ENCODE results near the gene SND1.

Gene SND1

GRCh38 chr7:128003167-128003566 is 351.2 kb downstream of the SND1 start:
- Histone ChIP-seq H3K36me3 (ENCODE audit: control insufficient read depth, insufficient read depth, low read length) (no peaks in the 10 kb centered on the region), H3K4me1 (ENCODE audit: control insufficient read depth, insufficient read depth, low read length, poor library complexity, severe bottlenecking) (peaks cover 3% of the 10 kb centered on the region), H3K9me3 (ENCODE audit: control insufficient read depth, low read length) (no peaks in the 10 kb centered on the region), H3K27me3 (replicated peaks; ENCODE audit: control insufficient read depth, insufficient read depth, low read length, poor library complexity, severe bottlenecking) (no peaks in the 10 kb centered on the region), H3K27ac (ENCODE audit: insufficient read depth, low read length, poor library complexity, severe bottlenecking) (no peak overlapping the region), H3K4me3 (ENCODE audit: insufficient read depth, low read depth, low read length, poor library complexity, severe bottlenecking) (no peak overlapping the region)
- DNase-seq = no peak

GRCh38 chr7:128003787-128004186 is 351.8 kb downstream of the SND1 start:
- Histone ChIP-seq H3K36me3 (ENCODE audit: control insufficient read depth, insufficient read depth, low read length) (no peaks in the 10 kb centered on the region), H3K27ac (ENCODE audit: insufficient read depth, low read length, poor library complexity, severe bottlenecking) (no peak overlapping the region), H3K4me3 (ENCODE audit: insufficient read depth, low read depth, low read length, poor library complexity, severe bottlenecking) (no peak overlapping the region), H3K4me1 (ENCODE audit: control insufficient read depth, insufficient read depth, low read length, poor library complexity, severe bottlenecking) (peaks cover 3% of the 10 kb centered on the region), H3K27me3 (replicated peaks; ENCODE audit: control insufficient read depth, insufficient read depth, low read length, poor library complexity, severe bottlenecking) (no peaks in the 10 kb centered on the region), H3K9me3 (ENCODE audit: control insufficient read depth, low read length) (no peaks in the 10 kb centered on the region)
- no peak for DNase-seq

GRCh38 chr7:128004623-128005022 is 352.6 kb downstream of the SND1 start:
- Histone ChIP-seq H3K27me3 (replicated peaks; ENCODE audit: control insufficient read depth, insufficient read depth, low read length, poor library complexity, severe bottlenecking) (no peaks in the 10 kb centered on the region), H3K36me3 (ENCODE audit: control insufficient read depth, insufficient read depth, low read length) (no peaks in the 10 kb centered on the region), H3K4me1 (ENCODE audit: control insufficient read depth, insufficient read depth, low read length, poor library complexity, severe bottlenecking) (peaks cover 3% of the 10 kb centered on the region), H3K27ac (ENCODE audit: insufficient read depth, low read length, poor library complexity, severe bottlenecking) (no peak overlapping the region), H3K9me3 (ENCODE audit: control insufficient read depth, low read length) (no peaks in the 10 kb centered on the region), H3K4me3 (ENCODE audit: insufficient read depth, low read depth, low read length, poor library complexity, severe bottlenecking) (no peak overlapping the region)
- DNase-seq = no peak

- no peak overlapping the region for H3K4me3 ChIP-seq (ENCODE audit: insufficient read depth, low read depth, low read length, poor library complexity, severe bottlenecking)
- H3K27me3 ChIP-seq (replicated peaks; ENCODE audit: control insufficient read depth, insufficient read depth, low read length, poor library complexity, severe bottlenecking) = no peaks in the 10 kb centered on the region
- no peaks in the 10 kb centered on the region for H3K9me3 ChIP-seq (ENCODE audit: control insufficient read depth, low read length)
- no peak for DNase-seq
- H3K36me3 ChIP-seq (ENCODE audit: control insufficient read depth, insufficient read depth, low read length) = no peaks in the 10 kb centered on the region
- no peak overlapping the region for H3K27ac ChIP-seq (ENCODE audit: insufficient read depth, low read length, poor library complexity, severe bottlenecking)
- H3K4me1 ChIP-seq (ENCODE audit: control insufficient read depth, insufficient read depth, low read length, poor library complexity, severe bottlenecking) = peaks cover 3% of the 10 kb centered on the region
These were observed 353.1 kb downstream of the SND1 start for GRCh38 chr7:128005117-128005516.

GRCh38 chr7:128005759-128006159 is 353.8 kb downstream of the SND1 start:
- DNase-seq = no peak
- Histone ChIP-seq H3K4me3 (ENCODE audit: insufficient read depth, low read depth, low read length, poor library complexity, severe bottlenecking) (no peak overlapping the region), H3K9me3 (ENCODE audit: control insufficient read depth, low read length) (no peaks in the 10 kb centered on the region), H3K27ac (ENCODE audit: insufficient read depth, low read length, poor library complexity, severe bottlenecking) (no peak overlapping the region), H3K27me3 (replicated peaks; ENCODE audit: control insufficient read depth, insufficient read depth, low read length, poor library complexity, severe bottlenecking) (no peaks in the 10 kb centered on the region), H3K4me1 (ENCODE audit: control insufficient read depth, insufficient read depth, low read length, poor library complexity, severe bottlenecking) (peaks cover 3% of the 10 kb centered on the region), H3K36me3 (ENCODE audit: control insufficient read depth, insufficient read depth, low read length) (no peaks in the 10 kb centered on the region)

GRCh38 chr7:128006550-128007302 is 354.7 kb downstream of the SND1 start:
- H3K4me1 ChIP-seq (ENCODE audit: control insufficient read depth, insufficient read depth, low read length, poor library complexity, severe bottlenecking) = peaks cover 3% of the 10 kb centered on the region
- no peak overlapping the region for H3K27ac ChIP-seq (ENCODE audit: insufficient read depth, low read length, poor library complexity, severe bottlenecking)
- no peak overlapping the region for H3K4me3 ChIP-seq (ENCODE audit: insufficient read depth, low read depth, low read length, poor library complexity, severe bottlenecking)
- no peaks in the 10 kb centered on the region for H3K9me3 ChIP-seq (ENCODE audit: control insufficient read depth, low read length)
- H3K27me3 ChIP-seq (replicated peaks; ENCODE audit: control insufficient read depth, insufficient read depth, low read length, poor library complexity, severe bottlenecking) = no peaks in the 10 kb centered on the region
- DNase-seq = no peak
- H3K36me3 ChIP-seq (ENCODE audit: control insufficient read depth, insufficient read depth, low read length) = no peaks in the 10 kb centered on the region

- H3K27me3 ChIP-seq (replicated peaks; ENCODE audit: control insufficient read depth, insufficient read depth, low read length, poor library complexity, severe bottlenecking) = no peaks in the 10 kb centered on the region
- no peaks in the 10 kb centered on the region for H3K9me3 ChIP-seq (ENCODE audit: control insufficient read depth, low read length)
- no peak overlapping the region for H3K27ac ChIP-seq (ENCODE audit: insufficient read depth, low read length, poor library complexity, severe bottlenecking)
- H3K36me3 ChIP-seq (ENCODE audit: control insufficient read depth, insufficient read depth, low read length) = peaks cover 3% of the 10 kb centered on the region
- DNase-seq = no peak
- peaks cover 3% of the 10 kb centered on the region for H3K4me1 ChIP-seq (ENCODE audit: control insufficient read depth, insufficient read depth, low read length, poor library complexity, severe bottlenecking)
- H3K4me3 ChIP-seq (ENCODE audit: insufficient read depth, low read depth, low read length, poor library complexity, severe bottlenecking) = no peak overlapping the region
These were observed 355.3 kb downstream of the SND1 start for GRCh38 chr7:128007303-128007680.

- Histone ChIP-seq H3K27me3 (replicated peaks; ENCODE audit: control insufficient read depth, insufficient read depth, low read length, poor library complexity, severe bottlenecking) (no peaks in the 10 kb centered on the region), H3K9me3 (ENCODE audit: control insufficient read depth, low read length) (no peaks in the 10 kb centered on the region), H3K4me3 (ENCODE audit: insufficient read depth, low read depth, low read length, poor library complexity, severe bottlenecking) (no peak overlapping the region), H3K27ac (ENCODE audit: insufficient read depth, low read length, poor library complexity, severe bottlenecking) (no peak overlapping the region), H3K4me1 (ENCODE audit: control insufficient read depth, insufficient read depth, low read length, poor library complexity, severe bottlenecking) (peaks cover 3% of the 10 kb centered on the region), H3K36me3 (ENCODE audit: control insufficient read depth, insufficient read depth, low read length) (peaks cover 7% of the 10 kb centered on the region)
- DNase-seq = no peak
These were observed 356.1 kb downstream of the SND1 start for GRCh38 chr7:128008141-128008540.

- Histone ChIP-seq H3K27ac (ENCODE audit: insufficient read depth, low read length, poor library complexity, severe bottlenecking) (no peak overlapping the region), H3K9me3 (ENCODE audit: control insufficient read depth, low read length) (no peaks in the 10 kb centered on the region), H3K27me3 (replicated peaks; ENCODE audit: control insufficient read depth, insufficient read depth, low read length, poor library complexity, severe bottlenecking) (no peaks in the 10 kb centered on the region), H3K4me3 (ENCODE audit: insufficient read depth, low read depth, low read length, poor library complexity, severe bottlenecking) (no peak overlapping the region), H3K4me1 (ENCODE audit: control insufficient read depth, insufficient read depth, low read length, poor library complexity, severe bottlenecking) (no peaks in the 10 kb centered on the region), H3K36me3 (ENCODE audit: control insufficient read depth, insufficient read depth, low read length) (peaks cover 7% of the 10 kb centered on the region)
- DNase-seq = no peak
These were observed 356.8 kb downstream of the SND1 start for GRCh38 chr7:128008744-128009143.

GRCh38 chr7:128010391-128011127 is 358.6 kb downstream of the SND1 start:
- no peaks in the 10 kb centered on the region for H3K9me3 ChIP-seq (ENCODE audit: control insufficient read depth, low read length)
- H3K27ac ChIP-seq (ENCODE audit: insufficient read depth, low read length, poor library complexity, severe bottlenecking) = no peak overlapping the region
- no peak overlapping the region for H3K4me3 ChIP-seq (ENCODE audit: insufficient read depth, low read depth, low read length, poor library complexity, severe bottlenecking)
- peaks cover 7% of the 10 kb centered on the region for H3K36me3 ChIP-seq (ENCODE audit: control insufficient read depth, insufficient read depth, low read length)
- no peak for DNase-seq
- no peaks in the 10 kb centered on the region for H3K4me1 ChIP-seq (ENCODE audit: control insufficient read depth, insufficient read depth, low read length, poor library complexity, severe bottlenecking)
- no peaks in the 10 kb centered on the region for H3K27me3 ChIP-seq (replicated peaks; ENCODE audit: control insufficient read depth, insufficient read depth, low read length, poor library complexity, severe bottlenecking)
